ENCODE data around the gene DLGAP3.

DNA sequence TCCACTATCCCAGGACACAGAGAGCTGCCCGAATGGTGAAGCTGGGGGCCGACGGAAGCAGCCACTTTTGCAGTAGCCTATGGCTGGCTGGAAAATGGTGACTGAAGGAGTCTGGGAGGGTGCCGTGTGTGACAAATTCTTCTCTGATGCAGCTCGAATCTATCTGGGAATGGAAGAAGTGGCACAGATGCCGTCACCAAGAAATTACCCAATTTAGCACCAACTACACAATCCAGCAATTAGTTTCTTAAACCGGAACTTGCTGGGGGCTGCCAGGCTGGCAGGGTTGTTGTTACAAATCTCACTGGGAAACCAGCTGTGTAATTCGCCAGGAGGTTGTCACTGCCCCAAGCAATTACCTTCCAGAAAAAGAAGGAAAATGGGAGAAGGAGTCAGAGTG, 18.0 kb downstream of the DLGAP3 start:
- TF ChIP-seq CSDC2 (CRISPR knock-in tag; IDR thresholded peaks at IDR 0.05) (no peak), TCF4 (CRISPR knock-in tag; IDR thresholded peaks at IDR 0.05; ENCODE audit: borderline replicate concordance) (no peak)
- TF ChIP-seq, protein P1, sequence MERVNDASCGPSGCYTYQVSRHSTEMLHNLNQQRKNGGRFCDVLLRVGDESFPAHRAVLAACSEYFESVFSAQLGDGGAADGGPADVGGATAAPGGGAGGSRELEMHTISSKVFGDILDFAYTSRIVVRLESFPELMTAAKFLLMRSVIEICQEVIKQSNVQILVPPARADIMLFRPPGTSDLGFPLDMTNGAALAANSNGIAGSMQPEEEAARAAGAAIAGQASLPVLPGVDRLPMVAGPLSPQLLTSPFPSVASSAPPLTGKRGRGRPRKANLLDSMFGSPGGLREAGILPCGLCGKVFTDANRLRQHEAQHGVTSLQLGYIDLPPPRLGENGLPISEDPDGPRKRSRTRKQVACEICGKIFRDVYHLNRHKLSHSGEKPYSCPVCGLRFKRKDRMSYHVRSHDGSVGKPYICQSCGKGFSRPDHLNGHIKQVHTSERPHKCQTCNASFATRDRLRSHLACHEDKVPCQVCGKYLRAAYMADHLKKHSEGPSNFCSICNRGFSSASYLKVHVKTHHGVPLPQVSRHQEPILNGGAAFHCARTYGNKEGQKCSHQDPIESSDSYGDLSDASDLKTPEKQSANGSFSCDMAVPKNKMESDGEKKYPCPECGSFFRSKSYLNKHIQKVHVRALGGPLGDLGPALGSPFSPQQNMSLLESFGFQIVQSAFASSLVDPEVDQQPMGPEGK (CRISPR knock-in tag; IDR thresholded peaks at IDR 0.05; ENCODE audit: borderline replicate concordance), result no peak
- TF ChIP-seq, protein P2, sequence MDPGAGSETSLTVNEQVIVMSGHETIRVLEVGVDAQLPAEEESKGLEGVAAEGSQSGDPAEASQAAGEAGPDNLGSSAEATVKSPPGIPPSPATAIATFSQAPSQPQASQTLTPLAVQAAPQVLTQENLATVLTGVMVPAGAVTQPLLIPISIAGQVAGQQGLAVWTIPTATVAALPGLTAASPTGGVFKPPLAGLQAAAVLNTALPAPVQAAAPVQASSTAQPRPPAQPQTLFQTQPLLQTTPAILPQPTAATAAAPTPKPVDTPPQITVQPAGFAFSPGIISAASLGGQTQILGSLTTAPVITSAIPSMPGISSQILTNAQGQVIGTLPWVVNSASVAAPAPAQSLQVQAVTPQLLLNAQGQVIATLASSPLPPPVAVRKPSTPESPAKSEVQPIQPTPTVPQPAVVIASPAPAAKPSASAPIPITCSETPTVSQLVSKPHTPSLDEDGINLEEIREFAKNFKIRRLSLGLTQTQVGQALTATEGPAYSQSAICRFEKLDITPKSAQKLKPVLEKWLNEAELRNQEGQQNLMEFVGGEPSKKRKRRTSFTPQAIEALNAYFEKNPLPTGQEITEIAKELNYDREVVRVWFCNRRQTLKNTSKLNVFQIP (CRISPR knock-in tag; IDR thresholded peaks at IDR 0.05; ENCODE audit: borderline replicate concordance, low read depth), result no peak
